DMS153 treated with DMSO at 0.1 percent for 48 hours (cell line): ENCODE results near the gene FAM222B.
"Not testable (repeated sequence)": the region's sequence is repeated elsewhere in the genome, so short reads cannot be mapped to it uniquely, and the experiment has no call there.

Experiments
- DNase-seq: peaks from one replicate; lab custom pipeline; 2025; ENCODE audit not compliant: unreplicated experiment; lab: John Stamatoyannopoulos, UW

Gene FAM222B, protein sequence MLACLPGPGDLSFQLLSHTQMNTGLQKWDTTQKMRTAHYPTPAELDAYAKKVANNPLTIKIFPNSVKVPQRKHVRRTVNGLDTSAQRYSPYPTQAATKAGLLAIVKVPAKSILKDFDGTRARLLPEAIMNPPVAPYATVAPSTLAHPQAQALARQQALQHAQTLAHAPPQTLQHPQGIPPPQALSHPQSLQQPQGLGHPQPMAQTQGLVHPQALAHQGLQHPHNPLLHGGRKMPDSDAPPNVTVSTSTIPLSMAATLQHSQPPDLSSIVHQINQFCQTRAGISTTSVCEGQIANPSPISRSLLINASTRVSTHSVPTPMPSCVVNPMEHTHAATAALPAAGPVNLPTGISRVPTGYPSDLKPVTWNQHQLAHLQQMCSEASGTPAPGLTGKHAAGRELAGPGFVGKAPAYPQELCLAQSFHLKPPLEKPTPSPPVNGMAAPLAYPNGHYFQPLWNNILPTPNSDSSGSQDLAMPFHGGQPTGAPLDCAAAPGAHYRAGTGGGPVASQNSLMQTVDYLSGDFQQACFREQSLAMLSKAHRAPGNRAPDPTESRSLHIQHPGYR

GRCh38 chr17:28842282-28843012 lies at the start of gene FAM222B:
FAM222B (minus strand) TSS chr17:28842790; CDS start chr17:28766667, 76,123 bp downstream.
- peak; percentile 77 for DNase-seq

- no peak for DNase-seq
These were observed 49.4 kb upstream of the FAM222B start for GRCh38 chr17:28892024-28892423.

DNA sequence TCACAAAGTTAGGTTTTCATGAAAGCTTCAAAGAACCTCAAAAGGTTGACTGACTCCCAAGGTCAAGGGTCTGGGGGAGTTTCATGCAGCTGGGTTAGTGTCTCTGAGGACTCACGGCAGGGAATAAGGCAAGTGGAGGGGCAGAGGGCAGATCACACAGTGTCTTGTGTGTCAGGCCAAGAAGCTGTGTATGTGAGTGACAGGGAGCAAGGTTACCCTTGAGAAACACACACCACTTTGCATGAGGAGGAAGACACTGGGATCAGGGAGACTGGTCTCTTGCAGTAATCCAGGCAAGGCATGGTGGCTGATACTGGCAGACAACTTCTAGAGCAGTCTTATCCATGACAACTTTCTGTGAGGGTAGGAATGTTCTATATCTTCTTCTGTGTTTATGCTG lies 48.6 kb upstream of the FAM222B start:
- DNase-seq: no peak

DNA sequence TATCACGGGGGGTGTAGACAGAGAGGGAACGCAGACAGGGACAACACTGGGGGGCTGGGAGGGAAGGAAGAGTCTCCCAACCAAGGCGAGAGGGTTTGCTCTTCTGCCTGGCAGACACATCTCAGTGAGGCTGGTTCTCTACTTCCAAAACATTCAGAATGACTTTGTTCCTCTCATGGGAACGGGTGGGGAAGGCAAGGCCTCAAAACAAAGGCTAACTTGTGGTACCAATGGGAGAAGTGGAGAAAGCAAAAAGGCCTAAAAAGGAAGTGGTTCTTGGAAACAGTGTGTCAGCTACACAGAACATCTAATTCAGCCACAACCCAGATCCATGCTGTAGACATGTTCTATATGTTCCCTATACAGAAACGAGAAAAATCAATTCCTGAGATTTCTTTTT lies 47.4 kb upstream of the FAM222B start:
- no peak for DNase-seq

DNA sequence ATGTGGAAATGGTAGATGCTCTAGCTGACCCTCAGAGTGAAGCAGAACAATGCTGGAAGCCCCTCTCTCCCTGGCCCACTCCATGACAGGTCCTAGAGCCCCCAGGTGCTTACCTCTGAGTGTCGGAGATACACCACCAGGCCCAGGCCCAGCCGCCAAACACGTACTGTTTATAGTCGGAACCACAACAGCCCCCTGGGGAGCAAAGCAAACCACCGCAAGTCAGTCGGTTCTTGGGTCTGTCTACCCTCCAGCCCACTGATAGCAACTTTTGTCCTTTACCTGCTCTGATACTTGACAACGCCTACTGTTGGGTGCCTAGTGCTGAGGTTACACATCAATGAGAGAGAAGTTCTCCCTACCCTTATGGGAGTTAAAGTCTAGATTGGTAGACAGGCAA lies 46.2 kb upstream of the FAM222B start:
- DNase-seq: no peak

GRCh38 chr17:28887871-28888471 lies 45.4 kb upstream of the FAM222B start:
- no peak for DNase-seq

- DNase-seq: no peak
These were observed 43.4 kb upstream of the FAM222B start for GRCh38 chr17:28885951-28886350.

GRCh38 chr17:28885363-28885762 lies 42.8 kb upstream of the FAM222B start:
- DNase-seq: no peak

- no peak for DNase-seq
These were observed 41.5 kb upstream of the FAM222B start for GRCh38 chr17:28883967-28884702.

DNA sequence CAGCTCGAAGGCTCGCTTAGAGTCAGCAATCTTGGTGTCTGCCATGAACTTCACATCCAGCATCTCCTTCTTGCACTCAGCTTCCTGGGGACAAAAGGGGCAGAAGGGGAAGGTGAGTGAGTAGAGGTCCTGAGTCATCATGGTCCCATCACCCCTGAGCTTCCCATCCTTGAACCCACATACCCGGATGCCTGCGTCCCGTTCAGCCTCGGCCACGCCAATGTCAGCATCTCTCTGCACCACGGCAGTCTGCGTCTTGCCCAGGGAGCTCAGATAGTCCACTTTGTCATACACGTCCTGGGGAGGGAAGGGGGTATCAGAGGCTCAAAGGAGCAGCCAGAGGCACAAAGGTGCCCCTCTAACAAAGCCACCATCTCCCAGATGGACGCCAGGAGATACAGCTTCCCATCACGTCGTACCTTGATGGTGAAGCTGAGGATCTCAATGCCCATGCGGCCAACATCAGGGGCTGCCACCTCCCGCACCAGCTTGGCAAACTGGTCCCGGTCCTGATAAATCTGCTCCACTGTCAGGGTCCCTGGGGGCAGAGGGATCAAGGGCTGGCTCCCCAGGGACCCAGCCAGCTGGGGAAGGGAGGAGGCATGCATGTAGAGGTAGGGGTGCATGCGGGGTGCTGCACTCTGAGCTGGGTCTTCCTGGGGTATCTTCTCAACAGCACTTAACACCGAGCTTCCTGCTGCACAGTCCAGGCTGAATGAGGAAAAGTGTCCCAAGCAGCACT lies 39.7 kb upstream of the FAM222B start:
- no peak for DNase-seq

DNA sequence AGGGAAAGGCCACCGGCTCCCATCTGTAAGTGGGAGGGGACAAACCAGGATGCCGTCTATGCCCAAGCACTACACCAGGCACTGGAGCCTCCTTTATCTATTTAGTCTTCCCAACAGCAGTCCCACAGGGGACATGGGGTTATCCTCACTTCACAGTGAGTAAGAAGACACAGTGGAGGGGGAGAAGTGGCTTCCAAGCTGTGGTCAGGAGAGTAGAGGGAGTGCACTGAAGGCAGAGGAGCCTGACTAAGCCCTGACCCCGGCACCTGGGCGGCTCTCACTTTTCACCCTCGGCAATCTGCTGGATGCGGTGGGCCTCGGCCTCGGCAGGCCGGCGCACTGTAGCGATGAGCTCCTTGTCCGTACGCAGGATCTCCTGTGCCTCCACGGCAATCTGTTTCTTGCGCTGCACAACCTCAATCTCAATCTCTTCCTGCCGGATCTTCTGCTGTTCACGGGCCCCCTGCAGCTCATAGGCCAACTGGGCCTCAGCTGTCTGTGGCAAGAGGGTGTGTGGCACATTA lies 39.0 kb upstream of the FAM222B start:
- DNase-seq: no peak

DNA sequence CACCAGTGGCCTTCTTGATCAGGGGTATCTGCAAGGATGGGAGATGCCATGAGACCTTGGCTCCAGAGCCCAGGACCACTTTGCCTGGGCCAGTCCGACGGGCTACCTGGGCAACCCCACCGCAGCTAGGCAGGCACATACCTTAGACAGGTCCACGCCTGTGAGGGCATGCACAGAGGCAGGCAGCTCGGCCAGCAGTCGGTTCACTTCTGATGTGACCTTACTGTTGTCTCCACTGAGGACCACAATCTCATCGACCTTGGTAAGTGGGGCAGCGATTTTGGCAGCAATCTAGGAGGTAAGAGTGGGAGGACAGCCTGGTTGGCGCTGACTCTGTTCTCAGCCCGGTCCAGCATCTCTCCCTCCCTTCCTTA lies 38.0 kb upstream of the FAM222B start:
- no peak for DNase-seq

GRCh38 chr17:28879886-28880571 lies 37.4 kb upstream of the FAM222B start:
- no peak for DNase-seq

- no peak for DNase-seq
These were observed 36.4 kb upstream of the FAM222B start for GRCh38 chr17:28878981-28879380.

GRCh38 chr17:28878158-28878910 lies 35.7 kb upstream of the FAM222B start:
- DNase-seq: no peak

- not testable (repeated sequence) for DNase-seq
These were observed 34.6 kb upstream of the FAM222B start for GRCh38 chr17:28877150-28877711.

DNA sequence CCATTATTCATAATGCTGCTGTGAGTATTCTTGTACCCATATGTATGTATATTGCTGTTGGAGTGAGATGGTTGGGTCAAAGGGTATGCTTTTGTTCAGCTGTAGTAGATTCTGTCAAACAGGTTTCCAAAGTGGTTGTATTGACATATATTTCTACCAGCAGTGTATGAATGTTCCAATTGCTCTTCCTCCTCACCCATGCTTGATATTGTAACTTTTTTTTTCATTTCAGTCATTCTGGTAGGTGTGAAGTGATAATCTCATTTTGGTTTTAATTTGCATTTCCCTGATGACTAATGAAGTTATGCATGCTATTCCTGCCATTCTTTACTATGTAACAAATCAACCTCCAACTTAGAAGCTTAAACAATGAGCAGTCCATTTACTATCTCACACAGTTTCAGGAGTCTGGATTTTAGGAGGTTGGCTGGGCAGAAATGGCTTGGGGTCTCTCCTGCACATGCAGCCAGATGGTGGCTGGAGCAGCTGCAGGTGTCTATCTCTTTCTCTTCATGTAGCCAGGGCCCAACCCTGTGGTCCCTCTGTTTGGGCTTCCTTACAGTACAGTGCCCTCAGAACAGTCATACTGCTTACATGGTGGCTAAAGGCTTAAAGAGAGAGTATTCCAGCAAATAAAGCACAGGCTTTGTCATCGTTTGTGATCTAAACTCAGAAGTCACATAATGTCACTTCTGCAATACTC lies 33.4 kb upstream of the FAM222B start:
- no peak for DNase-seq

DNA sequence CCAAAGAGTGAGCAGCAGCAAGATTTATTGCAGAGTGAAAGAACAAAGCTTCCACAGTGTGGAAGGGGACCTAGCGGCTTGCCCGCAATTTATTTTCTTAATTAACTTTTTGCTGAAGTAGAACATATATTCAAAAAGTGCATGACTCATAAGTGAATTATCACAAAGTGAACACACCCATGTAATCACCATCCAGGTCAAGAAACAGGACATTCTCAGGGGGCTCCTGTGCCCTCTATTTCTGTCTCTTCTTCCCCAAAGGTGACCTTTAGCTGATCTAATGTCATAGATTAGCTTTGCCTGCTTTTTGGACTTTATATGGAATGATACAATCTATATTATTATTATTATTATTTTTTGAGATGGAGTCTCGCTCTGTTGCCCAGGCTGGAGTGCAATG lies 32.2 kb upstream of the FAM222B start:
- no peak for DNase-seq
